ENCODE measurements around the gene TMEM235.

GRCh38 chr17:78182504-78182903, 48.9 kb upstream of the TMEM235 start:
- no peak for TF ChIP-seq CTCF (IDR thresholded peaks at IDR 0.05)
- TF ChIP-seq POLR2AphosphoS5 (IDR thresholded peaks at IDR 0.05), result no peak
